KMS-11 (cell line): ENCODE results near the gene ZFP69.

ENCODE experiments used
- H2AFZ ChIP-seq: fragments of 200-600 bp; sonication (generic); 2 replicates; pipeline ENCODE4 v1.6.1; 2016; ENCODE audit warnings: antibody characterized with exemption, mixed run types, low read depth
- H3K27ac ChIP-seq: fragments of 200-600 bp; sonication (generic); 2 replicates; pipeline ENCODE4 v1.6.1; 2016; ENCODE audit warnings: mild to moderate bottlenecking, mixed run types
- H3K27me3 ChIP-seq: fragments of 200-600 bp; sonication (generic); 2 replicates; pipeline ENCODE4 v1.6.1; 2017; ENCODE audit warnings: mild to moderate bottlenecking, low read depth, mixed run types, moderate library complexity; ENCODE audit not compliant: insufficient read depth
- H3K36me3 ChIP-seq: fragments of 200-600 bp; sonication (generic); 2 replicates; pipeline ENCODE4 v1.6.1; 2017; ENCODE audit warnings: mild to moderate bottlenecking, mixed run types; ENCODE audit not compliant: insufficient read depth
- H3K4me1 ChIP-seq: fragments of 200-600 bp; sonication (generic); 2 replicates; pipeline ENCODE4 v1.6.1; 2016; ENCODE audit warnings: mild to moderate bottlenecking, low read depth, mixed run types; ENCODE audit not compliant: poor library complexity, severe bottlenecking
- H3K4me2 ChIP-seq: fragments of 200-600 bp; sonication (generic); 2 replicates; pipeline ENCODE4 v1.7.0; 2016; ENCODE audit warnings: mild to moderate bottlenecking, mixed run types
- H3K4me3 ChIP-seq: fragments of 200-600 bp; sonication (generic); IDR thresholded peaks from 2 replicates; pipeline ENCODE4 v1.6.1; 2017; ENCODE audit warnings: low read depth, low read length, mixed read lengths; ENCODE audit not compliant: insufficient read depth
- H3K79me2 ChIP-seq: fragments of 200-600 bp; sonication (generic); 2 replicates; pipeline ENCODE4 v1.6.1; 2016; ENCODE audit warnings: low read depth, mixed run types; ENCODE audit not compliant: insufficient read depth
- H3K9ac ChIP-seq: fragments of 200-600 bp; sonication (generic); 2 replicates; pipeline ENCODE4 v1.6.1; 2016; ENCODE audit warnings: mild to moderate bottlenecking, mixed run types
- H4K20me1 ChIP-seq: fragments of 200-600 bp; sonication (generic); 2 replicates; pipeline ENCODE4 v1.6.1; 2016; ENCODE audit warnings: mild to moderate bottlenecking, mixed run types; ENCODE audit not compliant: insufficient read depth
- CTCF ChIP-seq: fragments of 200-600 bp; sonication (generic); conservative IDR thresholded peaks from 2 replicates; pipeline ENCODE4 v1.6.1; 2017; ENCODE audit warnings: low read depth, mild to moderate bottlenecking, antibody characterized with exemption, low read length, moderate library complexity, mixed read lengths

The ZFP69 gene

GRCh38 chr1:40532844-40533424, 55.8 kb downstream of the ZFP69 start:
- H4K20me1 ChIP-seq: no peaks in the 10 kb centered on the region
- no peak overlapping the region for H2AFZ ChIP-seq
- peak overlapping the region; percentile 7 for H3K4me3 ChIP-seq
- no peaks in the 10 kb centered on the region for H3K27me3 ChIP-seq
- no peak overlapping the region for H3K9ac ChIP-seq
- peak overlapping the region; percentile 47 for H3K4me2 ChIP-seq
- H3K4me1 ChIP-seq: peaks cover 13% of the 10 kb centered on the region
- H3K79me2 ChIP-seq: no peaks in the 10 kb centered on the region
- H3K36me3 ChIP-seq: no peaks in the 10 kb centered on the region
- no peak overlapping the region for H3K27ac ChIP-seq
- peak; percentile 75 for TF ChIP-seq CTCF

GRCh38 chr1:40534589-40534988, 57.5 kb downstream of the ZFP69 start:
- no peak overlapping the region for H3K27ac ChIP-seq
- no peaks in the 10 kb centered on the region for H4K20me1 ChIP-seq
- no peak overlapping the region for H2AFZ ChIP-seq
- TF ChIP-seq CTCF: no peak
- no peak overlapping the region for H3K4me2 ChIP-seq
- H3K4me3 ChIP-seq: no peak overlapping the region
- no peaks in the 10 kb centered on the region for H3K36me3 ChIP-seq
- H3K4me1 ChIP-seq: peaks cover 13% of the 10 kb centered on the region
- H3K9ac ChIP-seq: no peak overlapping the region
- no peaks in the 10 kb centered on the region for H3K27me3 ChIP-seq
- no peaks in the 10 kb centered on the region for H3K79me2 ChIP-seq

- Histone ChIP-seq H3K79me2 (no peaks in the 10 kb centered on the region), H3K27me3 (no peaks in the 10 kb centered on the region), H3K4me3 (no peak overlapping the region), H2AFZ (no peak overlapping the region), H4K20me1 (no peaks in the 10 kb centered on the region), H3K36me3 (no peaks in the 10 kb centered on the region), H3K4me1 (peaks cover 13% of the 10 kb centered on the region), H3K9ac (no peak overlapping the region), H3K27ac (no peak overlapping the region), H3K4me2 (no peak overlapping the region)
- no peak for TF ChIP-seq CTCF
Measured at GRCh38 chr1:40535732-40536131, 58.6 kb downstream of the ZFP69 start.

- Histone ChIP-seq H3K27ac (no peak overlapping the region), H3K4me1 (no peaks in the 10 kb centered on the region), H3K79me2 (no peaks in the 10 kb centered on the region), H3K36me3 (no peaks in the 10 kb centered on the region), H3K4me3 (no peak overlapping the region), H3K4me2 (no peak overlapping the region), H2AFZ (no peak overlapping the region), H3K27me3 (no peaks in the 10 kb centered on the region), H4K20me1 (no peaks in the 10 kb centered on the region), H3K9ac (no peak overlapping the region)
- no peak for TF ChIP-seq CTCF
Measured at GRCh38 chr1:40539338-40539737, 62.2 kb downstream of the ZFP69 start.
